IPS-20b (cell line): Measurements from ENCODE around the gene RAB2B.

Experiments
- H3K27ac ChIP-seq: one replicate; pipeline ENCODE4 v1.5.1; 2013; ENCODE audit warnings: low read length
- H3K27me3 ChIP-seq: 2 replicates; pipeline ENCODE4 v1.6.1; 2013; ENCODE audit warnings: mild to moderate bottlenecking, low read length, inconsistent platforms; ENCODE audit not compliant: insufficient read depth
- H3K36me3 ChIP-seq: 2 replicates; pipeline ENCODE4 v1.6.1; 2013; ENCODE audit warnings: low read depth, mild to moderate bottlenecking, inconsistent platforms, low read length, moderate library complexity; ENCODE audit not compliant: insufficient read depth
- H3K4me1 ChIP-seq: 2 replicates; pipeline ENCODE4 v1.6.1; 2013; ENCODE audit warnings: mild to moderate bottlenecking, control low read depth, inconsistent platforms, low read length, moderate library complexity; ENCODE audit not compliant: insufficient read depth
- H3K4me3 ChIP-seq: 2 replicates; pipeline ENCODE4 v1.5.1; 2013; ENCODE audit warnings: mild to moderate bottlenecking, low read length, inconsistent platforms
- H3K9ac ChIP-seq: 2 replicates; pipeline ENCODE4 v1.6.1; 2013; ENCODE audit warnings: low read depth, mild to moderate bottlenecking, inconsistent platforms, low read length, moderate library complexity
- H3K9me3 ChIP-seq: 2 replicates; pipeline ENCODE4 v1.6.1; 2013; ENCODE audit warnings: mild to moderate bottlenecking, low read depth, low read length, inconsistent platforms; ENCODE audit not compliant: insufficient read depth

Gene RAB2B

GRCh38 chr14:21428930-21429329 lies 47.8 kb downstream of the RAB2B start:
- H3K36me3 ChIP-seq, result peaks cover 86% of the 10 kb centered on the region
- H3K9me3 ChIP-seq, result no peaks in the 10 kb centered on the region
- H3K27ac ChIP-seq, result no peak overlapping the region
- no peaks in the 10 kb centered on the region for H3K27me3 ChIP-seq
- no peaks in the 10 kb centered on the region for H3K4me1 ChIP-seq
- H3K9ac ChIP-seq, result no peak overlapping the region
- no peak overlapping the region for H3K4me3 ChIP-seq

DNA sequence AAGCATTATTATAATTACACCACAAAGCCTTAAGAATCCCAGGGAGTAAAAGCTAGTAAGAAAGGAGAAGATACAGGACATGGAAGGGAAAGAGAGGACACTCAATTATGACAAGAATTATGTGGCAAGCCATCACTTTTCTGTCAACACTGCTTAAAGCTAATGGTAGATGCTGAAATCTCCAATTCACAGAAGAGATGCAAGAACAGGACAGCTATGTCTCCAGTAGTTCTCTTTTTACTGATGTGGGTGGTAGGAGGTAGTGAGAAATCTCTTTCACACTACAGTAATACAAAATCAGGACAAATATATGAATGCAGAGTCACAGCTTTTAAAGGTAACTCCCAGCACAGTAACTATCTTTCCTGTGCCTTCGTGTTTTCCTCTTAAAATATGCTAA lies 50.1 kb downstream of the RAB2B start:
- no peak overlapping the region for H3K9ac ChIP-seq
- no peaks in the 10 kb centered on the region for H3K27me3 ChIP-seq
- H3K36me3 ChIP-seq, result peaks cover 100% of the 10 kb centered on the region
- no peaks in the 10 kb centered on the region for H3K4me1 ChIP-seq
- H3K9me3 ChIP-seq, result no peaks in the 10 kb centered on the region
- H3K27ac ChIP-seq, result no peak overlapping the region
- H3K4me3 ChIP-seq, result no peak overlapping the region

GRCh38 chr14:21419528-21419927 lies 57.2 kb downstream of the RAB2B start:
- H3K4me3 ChIP-seq, result no peak overlapping the region
- H3K9me3 ChIP-seq, result no peaks in the 10 kb centered on the region
- H3K36me3 ChIP-seq, result peaks cover 84% of the 10 kb centered on the region
- H3K4me1 ChIP-seq, result no peaks in the 10 kb centered on the region
- H3K27me3 ChIP-seq, result no peaks in the 10 kb centered on the region
- H3K27ac ChIP-seq, result no peak overlapping the region
- H3K9ac ChIP-seq, result no peak overlapping the region

- H3K36me3 ChIP-seq, result peaks cover 85% of the 10 kb centered on the region
Measured at GRCh38 chr14:21415329-21415728, 61.4 kb downstream of the RAB2B start.

DNA sequence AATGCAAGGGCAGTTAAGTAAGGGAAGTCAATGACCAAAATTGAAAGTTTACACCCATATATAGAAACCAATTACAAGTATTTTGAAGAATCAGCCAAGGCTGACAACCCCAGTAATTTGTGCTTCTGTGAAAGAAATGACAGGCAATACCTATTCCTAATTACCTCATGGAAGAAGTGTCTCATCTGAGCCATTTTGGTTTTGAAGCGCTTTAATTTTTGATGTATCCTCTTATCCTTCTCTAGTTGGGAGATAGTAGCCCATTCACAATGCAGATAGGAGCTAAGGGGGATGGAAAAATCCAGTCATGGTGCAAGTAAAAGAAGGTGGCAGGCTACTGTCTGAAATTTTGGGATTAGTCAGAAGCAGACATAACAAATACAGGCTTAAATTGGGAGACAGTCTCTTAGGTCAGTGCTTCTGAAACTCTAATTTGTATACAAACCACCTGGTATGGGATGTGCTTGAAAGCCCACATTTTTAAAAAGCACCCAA lies 62.6 kb downstream of the RAB2B start:
- H3K36me3 ChIP-seq, result peaks cover 86% of the 10 kb centered on the region
- H3K9ac ChIP-seq, result no peak overlapping the region
- no peak overlapping the region for H3K4me3 ChIP-seq
- H3K27me3 ChIP-seq, result no peaks in the 10 kb centered on the region
- H3K27ac ChIP-seq, result no peak overlapping the region
- no peaks in the 10 kb centered on the region for H3K9me3 ChIP-seq
- H3K4me1 ChIP-seq, result no peaks in the 10 kb centered on the region

More at GRCh38 chr14:21415329-21415728, 61.4 kb downstream of the RAB2B start:
- H3K4me1 ChIP-seq, result no peaks in the 10 kb centered on the region
- no peak overlapping the region for H3K27ac ChIP-seq
- H3K9ac ChIP-seq, result no peak overlapping the region
- no peaks in the 10 kb centered on the region for H3K27me3 ChIP-seq
- no peaks in the 10 kb centered on the region for H3K9me3 ChIP-seq
- H3K4me3 ChIP-seq, result no peak overlapping the region
